Stimulated activated CD8-positive, alpha-beta memory T cell treated with anti-CD3 and anti-CD28 coated beads, Interleukin-12 subunit alpha, Interleukin-12 subunit beta, amount 100 ng/mL, for 24 hours (primary cell): Measurements from ENCODE around the gene CCNB3.

Source experiments
- DNase-seq: peaks from one replicate; pipeline ENCODE4 v3.0.0-alpha.2; 2020; ENCODE audit errors: extremely low read depth

The CCNB3 gene

DNA sequence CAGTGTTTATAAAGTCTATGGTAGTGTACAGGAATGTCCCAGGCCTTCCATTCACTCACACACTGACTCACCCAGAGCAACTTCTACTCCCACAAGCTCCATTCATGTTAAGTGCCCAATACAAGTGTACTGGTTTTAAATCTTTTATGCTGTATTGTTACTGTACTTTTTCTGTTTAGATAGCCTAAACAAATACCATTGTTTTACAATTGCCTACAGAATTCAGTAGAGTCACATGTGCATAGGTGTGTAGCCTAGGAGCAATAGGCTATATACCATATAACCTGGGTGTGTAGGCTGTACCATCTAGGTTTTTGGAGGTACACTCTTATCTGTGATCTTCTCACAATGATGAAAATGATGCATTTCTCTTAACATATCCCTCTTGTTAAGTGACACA, 139.4 kb downstream of the CCNB3 start:
- DNase-seq: no peak

DNA sequence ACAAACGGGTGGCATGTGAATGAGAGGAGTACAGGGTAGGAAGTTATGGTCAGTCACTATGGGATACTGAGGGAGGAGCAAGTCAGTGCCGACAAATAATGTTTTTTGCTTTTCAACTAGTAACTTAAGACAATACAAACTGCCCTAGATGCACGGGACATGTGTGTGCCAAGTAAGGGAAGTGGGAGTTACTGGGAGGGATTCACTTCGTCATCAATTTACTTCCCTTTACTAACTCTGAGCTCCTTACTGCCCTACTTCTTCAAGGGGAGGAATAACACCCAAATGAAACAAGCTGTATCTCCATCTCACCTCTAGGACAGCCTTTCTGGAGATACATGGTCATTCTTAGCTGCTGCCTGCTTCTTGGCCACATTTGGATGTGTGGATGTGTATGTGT, 168.4 kb downstream of the CCNB3 start:
- no peak for DNase-seq

DNA sequence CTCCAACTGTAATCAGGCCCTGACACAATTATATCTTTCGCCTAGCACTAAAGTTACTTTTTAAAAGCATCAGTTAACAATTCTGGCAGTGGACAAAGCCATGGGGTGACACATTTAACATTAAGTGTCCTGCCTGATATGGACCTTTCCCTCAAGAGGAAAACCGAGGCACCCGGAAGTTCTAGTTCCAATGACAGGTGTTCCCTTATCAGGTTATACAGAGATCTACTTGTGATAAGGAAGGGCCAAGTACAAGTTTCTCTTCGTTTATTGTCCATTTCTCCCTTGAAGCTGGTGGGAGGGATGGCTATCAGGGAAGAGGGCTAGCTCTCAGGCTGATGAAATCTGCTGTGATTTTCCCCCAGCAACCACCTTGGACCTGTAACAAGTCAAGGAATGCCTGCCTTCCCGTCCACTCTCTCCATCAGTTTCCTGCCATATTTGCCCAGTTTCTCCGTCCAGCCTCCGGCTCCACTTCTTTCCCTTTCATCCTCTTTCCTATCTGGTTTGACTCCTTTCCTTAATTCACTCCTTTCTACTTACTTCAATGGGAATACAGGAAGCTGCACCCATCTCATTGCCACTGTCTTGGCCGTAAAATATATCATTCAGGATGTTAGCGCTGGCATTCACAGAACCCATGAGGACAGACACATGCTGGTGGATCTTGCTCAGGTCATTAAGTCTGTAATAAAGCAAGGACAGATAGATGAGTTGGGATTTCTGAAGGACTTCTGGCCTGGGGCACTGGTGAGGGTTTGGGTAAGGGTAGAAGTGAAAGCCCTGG, 171.1 kb downstream of the CCNB3 start:
- no peak for DNase-seq

DNA sequence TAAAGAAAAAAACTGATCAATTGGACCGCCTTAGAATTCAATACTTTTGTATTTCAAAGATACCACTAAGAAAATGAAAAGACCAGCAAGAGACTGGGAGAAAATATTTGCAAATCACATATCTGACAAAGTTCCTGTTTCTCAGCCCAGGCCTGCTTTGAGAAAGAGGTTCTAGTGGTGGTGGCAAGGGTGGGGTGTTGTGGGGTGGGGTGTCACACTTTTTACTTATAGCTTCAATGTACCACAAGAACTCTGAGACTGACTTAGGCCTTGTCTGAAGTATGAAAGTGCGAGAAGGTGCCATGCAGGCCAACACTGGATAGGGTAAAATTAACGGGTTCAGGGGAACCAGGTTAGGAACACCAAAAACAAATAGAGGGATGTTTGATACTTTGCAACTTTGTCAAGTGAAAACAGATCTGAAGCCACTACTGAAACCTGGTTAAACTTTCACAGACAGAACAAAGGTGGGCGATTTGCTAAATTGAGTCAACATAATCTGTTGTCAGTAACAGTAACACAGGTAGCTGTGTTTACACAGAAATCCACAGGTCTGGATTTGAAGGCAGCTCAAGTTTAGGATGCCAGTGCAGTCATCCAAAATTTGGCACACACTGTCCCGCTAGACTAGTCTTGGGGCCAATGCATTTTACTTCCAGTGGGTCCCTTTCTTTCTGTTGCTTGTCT, 177.3 kb downstream of the CCNB3 start:
- no peak for DNase-seq

DNA sequence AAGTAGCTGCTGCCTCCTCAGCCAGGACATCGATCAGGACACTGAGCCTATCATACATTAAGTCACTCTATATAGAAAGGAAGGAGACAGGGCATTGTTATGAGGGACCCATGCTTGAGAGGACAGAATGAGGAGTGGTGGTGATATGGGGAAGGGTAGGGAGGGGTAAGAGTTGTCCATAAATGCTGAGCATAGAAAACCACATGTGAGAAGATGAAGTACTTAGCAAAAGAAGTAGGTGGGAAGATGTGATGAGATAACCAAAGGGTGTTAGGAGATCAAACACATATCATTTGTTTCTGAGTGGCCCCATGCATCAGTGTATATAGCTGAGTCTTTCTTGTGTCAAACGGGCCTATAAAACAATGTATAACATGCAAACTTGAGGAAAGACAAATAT, 182.0 kb downstream of the CCNB3 start:
- DNase-seq: no peak

DNA sequence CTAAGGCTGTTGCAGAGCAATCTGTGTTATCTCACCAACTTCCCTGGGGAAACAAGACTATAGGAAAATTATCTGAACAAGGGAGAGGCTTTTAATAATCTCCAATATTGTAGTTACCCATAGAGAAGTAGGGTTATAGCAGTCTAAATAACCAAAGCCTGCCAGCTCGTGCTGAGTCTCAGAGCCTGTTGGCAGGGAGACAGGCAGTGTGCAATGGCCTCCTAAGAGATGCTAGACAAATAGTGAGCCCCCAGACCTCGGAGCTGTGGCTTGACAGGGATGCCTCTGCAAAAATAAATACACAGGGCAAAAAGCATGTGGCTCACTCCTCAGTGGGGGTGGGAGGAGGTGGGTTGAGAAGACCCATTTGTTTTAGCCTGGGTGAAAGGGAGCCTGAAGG, 189.3 kb downstream of the CCNB3 start:
- DNase-seq: no peak
